ENCODE results near the gene GLUD1. TPM values are rescaled to one million over a fixed set of nuclear protein-coding genes. Genes with fewer than 3 reads are reported as not detected.
"Not testable (repeated sequence)": the region's sequence is repeated elsewhere in the genome, so short reads cannot be mapped to it uniquely, and the experiment has no call there.

Gene GLUD1
- polyA plus RNA-seq, 1 donor = 192 TPM

DNA sequence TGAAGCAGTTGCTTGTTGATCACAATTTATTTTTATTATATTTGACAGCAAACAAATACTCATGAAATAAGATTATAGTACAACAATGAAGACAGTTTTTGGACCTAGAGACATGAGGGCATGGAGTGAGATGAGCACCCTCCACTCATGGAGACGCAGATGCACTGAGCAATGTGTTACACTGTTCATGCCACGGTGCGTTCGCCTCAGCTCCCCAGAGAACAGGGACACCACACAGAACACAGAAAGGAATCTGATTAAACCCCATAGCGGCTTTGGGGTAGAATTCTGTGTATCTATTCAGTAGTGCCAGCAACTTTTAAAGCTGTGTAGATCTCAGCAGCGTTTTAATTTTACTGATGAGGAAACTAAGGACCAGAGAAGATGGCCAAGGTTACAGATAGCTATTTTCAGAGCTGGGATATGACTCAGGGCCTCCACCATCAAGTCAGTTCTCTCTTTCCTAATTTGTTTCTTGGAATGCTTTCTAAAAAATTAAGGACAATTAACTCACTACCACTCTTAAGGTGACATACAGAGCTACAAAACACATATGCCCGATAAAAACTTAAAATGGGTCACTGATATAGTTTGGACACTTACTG, 41.0 kb downstream of the GLUD1 start:
- DNase-seq = no peak

DNA sequence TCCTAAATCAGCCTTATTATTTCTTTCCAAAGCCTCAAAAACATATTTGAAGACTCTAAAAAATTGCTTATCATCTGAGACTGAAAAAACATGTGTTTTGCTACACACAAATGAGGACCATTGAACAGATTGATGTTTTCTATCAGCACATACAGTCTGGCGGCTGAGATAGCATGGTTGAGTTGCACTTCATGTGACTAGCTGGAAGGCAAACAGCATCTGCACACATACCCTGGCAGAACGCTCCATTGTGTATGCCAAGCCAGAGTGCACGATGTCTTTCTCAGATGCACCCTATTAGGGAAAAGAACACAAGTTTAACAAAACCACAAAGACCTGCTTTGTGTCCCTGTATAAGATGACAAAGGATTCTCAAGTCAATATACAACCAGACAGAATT, 41.5 kb downstream of the GLUD1 start:
- no peak for DNase-seq

DNA sequence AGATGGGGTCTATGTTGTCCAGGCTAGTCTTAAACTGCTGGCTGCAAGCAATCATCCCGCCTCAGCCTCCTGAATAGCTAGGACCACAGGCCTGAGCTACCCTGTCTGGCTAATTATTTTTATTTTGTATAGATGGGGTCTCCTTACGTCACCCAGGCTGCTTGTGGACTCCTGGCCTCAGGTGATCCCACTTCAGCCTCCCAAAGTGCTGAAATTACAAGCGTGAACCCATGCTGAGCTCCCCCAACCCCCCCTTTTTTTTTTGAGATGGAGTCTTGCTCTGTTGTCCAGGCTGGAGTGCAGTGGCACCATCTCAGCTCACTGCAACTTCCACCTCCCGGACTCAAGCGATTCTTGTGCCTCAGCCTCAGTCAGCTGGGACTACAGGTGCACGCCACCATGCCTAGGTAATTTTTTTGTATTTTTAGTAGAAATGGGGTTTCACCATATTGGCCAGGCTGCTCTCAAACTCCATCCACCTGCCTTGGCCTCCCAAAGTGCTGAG, 49.2 kb downstream of the GLUD1 start:
- DNase-seq = no peak

DNA sequence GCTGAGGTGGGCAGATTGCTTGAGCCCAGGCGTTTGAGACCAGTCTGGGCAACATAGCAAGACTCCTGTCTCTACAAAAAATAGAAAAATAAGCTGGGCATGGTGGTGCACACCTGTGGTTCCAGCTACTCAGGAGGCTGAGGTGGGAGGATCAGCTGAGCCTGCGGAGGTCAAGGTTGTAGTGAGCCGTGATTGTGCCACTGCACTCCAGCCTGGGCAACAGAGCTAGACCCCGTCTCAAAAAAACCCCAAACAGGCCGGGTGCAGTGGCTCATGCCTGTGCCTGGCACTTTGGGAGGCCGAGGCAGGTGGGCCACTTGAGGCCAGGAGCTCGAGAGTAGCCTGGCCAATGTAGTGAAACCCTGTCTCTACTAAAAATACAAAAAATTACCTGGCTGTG, 51.1 kb downstream of the GLUD1 start:
- DNase-seq = not testable (repeated sequence)

DNA sequence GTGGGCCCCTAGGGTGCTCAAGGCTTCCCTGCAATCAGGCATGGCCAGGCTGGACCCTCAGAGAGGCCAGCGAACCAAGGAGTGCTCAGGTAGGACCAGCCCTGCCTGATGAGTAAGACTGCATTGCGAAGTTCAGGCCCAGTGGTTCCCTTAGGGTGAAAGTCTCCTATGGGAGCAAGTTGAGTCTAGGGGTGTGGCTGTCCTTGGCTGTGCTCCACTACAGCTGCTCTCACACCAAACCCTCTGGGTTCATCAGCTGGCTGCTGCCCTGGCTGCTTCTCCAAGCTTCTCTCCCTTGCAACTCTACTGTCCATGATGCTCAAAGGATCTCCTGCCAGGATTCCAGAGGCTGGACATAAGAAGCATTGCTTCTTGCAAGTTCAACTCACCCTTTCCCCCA, 55.9 kb downstream of the GLUD1 start:
- DNase-seq = no peak

DNA sequence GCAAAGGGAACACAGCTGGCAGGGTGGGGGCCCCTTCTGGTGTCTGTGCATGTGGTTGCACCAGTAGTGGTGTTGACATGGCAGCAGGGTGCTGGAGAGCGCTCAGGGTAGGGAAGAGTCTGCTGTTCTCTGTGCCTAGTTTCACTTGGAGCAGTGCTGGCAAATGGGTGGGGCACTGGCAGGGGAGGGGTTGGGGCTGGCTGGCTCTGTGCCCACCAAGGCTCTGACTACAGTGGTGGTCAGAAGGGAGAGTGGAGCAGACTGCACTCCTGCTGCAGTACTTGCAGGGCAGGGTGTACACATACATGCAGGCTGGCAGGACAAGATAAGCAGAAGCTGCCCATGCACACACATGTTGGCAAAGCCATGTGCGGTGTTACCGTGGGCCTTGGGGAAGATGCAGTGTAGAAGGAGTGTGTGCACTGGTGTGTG, 56.3 kb downstream of the GLUD1 start:
- DNase-seq = no peak

DNA sequence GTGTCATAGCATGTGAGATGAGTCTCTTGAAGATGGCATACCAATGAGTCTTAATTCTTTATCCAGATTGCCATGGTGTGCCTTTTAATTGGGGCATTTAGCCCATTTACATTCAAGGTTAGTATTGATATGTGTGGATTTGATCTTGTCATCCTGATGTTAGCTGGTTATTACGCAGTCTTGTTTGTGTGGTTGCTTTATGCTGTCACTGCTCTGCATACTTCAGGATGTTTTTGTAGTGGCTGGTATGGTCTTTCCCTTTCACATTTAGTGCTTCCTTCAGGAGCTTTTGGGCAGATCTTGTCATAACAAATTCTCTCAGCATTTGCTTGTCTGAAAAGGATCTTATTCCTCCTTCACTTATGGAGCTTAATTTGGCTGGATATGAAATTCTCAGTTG, 58.0 kb downstream of the GLUD1 start:
- no peak for DNase-seq

DNA sequence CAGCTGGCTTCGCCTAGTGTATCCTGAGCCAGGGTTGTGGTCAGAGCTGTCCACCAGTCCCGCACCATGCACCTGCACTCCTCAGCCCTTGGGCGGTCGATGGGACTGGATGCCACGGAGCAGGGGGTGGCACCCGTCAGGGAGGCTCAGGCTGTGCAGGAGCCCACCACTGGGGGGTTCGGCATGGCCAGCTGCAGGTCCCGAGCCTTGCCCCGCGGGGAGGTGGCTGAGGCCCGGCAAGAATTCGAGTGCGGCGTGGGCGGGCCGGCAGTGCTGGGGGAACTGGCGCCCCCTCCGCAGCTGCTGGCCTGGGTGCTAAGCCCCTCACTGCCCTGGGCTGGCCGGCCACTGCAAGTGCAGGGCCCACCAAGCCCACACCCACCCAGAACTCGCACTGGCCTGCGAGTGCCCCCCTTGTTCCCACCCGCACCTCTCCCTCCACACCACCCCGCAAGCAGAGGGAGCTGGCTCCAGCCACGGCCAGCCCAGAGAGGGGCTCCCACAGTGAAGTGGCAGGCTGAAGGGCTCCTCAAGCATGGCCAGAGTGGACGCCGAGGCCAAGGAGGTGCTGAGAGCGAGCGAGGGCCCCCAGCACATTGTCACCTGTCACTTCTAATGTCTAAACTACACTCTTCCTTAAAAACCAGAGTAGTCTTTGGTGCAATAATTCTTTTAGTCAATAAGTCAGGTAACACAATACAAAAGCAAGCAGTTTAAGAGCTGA, 63.6 kb downstream of the GLUD1 start:
- no peak for DNase-seq

DNA sequence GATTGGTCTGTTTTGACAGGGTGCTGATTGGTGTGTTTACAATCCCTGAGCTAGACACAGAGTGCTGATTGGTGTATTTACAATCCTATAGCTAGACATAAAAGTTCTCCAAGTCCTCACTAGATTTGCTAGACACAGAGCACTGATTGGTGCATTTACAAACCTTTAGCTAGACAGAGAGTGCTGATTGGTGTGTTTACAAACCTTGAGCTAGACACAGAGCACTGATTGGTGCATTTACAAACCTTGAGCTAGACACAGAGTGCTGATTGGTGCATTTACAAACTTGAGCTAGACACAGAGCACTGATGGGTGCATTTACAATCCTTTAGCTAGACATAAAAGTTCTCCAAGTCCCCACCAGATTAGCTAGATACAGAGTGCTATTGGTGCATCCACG, 64.2 kb downstream of the GLUD1 start:
- not testable (repeated sequence) for DNase-seq

DNA sequence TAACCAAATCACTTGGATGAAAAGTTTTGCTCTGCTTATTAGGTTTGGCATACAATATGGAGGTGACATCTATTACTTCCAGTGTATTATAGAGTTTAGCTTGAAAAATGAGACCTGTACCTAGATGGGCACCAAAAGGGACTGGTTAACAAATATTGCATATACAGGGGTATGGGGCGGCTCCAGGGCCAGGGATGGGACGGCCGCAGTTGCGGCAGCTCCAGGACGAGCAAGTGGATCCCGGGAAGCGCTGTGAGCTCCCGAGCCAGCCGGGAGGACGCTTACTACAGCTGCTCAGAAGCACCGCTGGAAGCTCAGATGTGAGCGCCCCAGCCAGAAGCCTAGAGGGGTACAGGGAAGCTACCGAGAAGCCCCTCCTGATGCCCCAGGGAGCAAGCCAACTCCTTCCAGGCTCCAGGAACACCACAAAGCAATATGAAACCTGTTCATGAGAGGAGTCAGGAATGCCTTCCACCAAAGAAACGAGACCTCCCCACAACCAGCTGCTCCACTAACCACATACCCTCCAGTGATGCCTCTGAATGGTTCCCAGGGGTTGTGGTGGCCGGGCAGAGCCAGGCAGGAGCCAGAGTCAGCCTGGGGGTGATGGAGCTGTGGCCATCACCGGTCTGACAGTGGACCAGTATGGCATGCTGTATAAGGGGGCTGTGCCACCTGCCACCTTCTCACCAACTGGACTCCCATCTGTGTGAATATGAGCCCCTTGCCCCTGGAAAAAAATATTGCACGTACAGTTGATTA, 67.7 kb downstream of the GLUD1 start:
- not testable (repeated sequence) for DNase-seq

DNA sequence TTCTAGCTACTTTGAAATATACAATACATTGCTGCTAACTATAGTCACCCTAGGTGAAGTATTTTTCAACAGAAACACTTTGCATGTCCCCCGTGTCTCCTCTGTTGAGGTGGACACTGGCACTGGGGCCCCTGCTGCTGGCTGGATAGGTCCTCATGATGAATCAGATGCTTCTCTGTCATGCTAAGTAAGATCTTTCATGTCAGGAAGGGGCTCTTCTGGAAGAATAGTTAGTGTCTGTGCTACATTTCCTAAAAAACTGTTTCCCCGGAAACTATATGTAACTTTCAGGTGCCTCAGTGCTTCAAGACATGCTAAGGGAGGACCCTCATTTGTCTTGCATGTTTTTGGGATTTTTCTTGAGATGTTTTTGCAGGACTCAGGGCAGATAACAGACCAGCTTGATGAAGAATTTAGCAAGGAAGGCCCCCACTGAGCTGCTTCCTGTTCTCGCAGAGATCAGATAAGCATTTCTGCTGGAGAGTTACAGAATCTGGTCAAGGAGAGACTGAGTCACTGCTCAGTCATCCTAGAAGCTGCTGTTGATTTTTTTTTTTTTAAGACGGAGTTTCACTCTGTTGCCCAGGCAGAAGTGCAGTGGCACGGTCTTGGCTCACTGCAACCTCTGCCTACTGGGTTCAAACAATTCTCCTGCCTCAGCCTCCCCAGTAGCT, 69.2 kb downstream of the GLUD1 start:
- DNase-seq = not testable (repeated sequence)

DNA sequence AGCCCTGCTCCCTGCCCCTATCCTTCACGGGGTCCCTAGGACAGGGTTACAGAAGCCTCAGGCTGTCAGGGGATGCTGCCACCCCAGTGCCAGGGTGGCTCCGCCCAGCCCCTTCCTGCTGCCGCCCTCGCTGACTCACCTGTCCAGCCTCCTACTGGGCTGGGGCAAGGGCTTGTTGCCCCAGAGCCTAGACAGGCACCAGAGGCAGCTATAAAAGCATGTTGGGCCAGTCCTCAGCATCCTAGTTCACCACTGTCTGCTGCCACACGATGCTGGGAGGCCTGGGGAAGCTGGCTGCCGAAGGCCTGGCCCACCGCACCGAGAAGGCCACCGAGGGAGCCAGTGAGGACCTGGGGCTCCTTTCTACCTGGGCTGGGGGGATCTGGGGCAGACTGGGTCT, 74.6 kb downstream of the GLUD1 start, which contains the start of gene FAM25A:
Gene FAM25A (plus strand): TSS at position 239 of the 400 bp plus-strand sequence. CDS start 31 bp downstream, at position 270.
- DNase-seq = not testable (repeated sequence)

DNA sequence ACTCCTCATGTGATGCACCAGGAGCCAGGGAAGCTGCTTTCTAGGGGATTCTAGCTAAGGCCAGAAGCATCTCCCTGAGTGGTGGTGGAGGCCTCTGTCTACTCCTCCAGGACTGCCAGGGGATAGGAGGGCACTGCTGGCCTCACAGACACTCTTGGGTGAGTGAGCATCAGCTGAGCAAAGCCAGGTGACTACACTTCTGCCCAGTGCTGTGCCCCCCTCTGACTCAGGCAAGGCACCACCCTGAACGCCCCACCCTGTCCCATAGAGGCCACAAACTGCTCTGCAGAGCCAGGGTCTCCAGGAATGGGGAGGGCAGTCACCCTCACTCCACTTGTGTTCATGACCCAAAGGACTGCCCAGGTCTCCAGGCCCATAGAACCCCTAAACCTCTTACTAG, 75.1 kb downstream of the GLUD1 start:
- not testable (repeated sequence) for DNase-seq

DNA sequence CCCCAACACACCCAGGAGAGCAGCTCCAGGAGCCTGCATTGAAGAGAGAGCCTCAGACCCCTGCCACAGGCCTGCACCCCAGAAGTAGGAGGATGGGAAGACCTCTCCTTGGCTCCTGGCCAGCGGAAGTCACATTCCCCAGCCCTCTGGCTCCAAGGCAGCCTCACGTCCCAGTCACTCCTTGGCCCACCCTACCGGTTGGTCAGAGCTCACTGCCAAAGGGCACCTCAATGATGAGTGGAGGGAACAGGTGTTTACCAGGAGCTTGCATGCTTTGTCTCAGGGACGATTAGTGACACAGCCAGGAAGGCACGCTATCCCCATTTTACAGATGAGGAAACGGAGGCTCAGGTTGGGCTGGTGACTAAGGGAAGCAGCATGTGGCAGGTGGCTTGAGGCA, 75.6 kb downstream of the GLUD1 start:
- not testable (repeated sequence) for DNase-seq

DNA sequence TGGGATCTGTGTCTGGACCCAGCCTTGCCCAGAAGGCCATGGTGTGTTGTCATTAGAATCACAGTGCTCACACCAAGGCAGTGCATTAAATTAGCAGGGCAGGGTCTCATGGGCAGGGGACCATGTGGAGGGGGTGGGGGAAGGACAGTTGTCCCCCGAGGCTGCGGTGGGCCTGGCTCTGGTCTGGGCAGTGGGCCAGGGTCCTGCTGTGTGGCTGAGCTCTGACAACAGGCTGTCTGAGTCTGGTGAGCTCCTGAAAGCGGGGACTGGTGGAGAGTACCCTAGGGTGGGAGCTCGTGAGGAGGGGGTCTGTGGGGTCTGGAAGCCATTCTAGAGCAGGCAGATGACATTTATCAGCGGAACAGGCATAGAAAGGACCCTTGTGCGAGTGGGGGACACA, 76.5 kb downstream of the GLUD1 start:
- DNase-seq = not testable (repeated sequence)

DNA sequence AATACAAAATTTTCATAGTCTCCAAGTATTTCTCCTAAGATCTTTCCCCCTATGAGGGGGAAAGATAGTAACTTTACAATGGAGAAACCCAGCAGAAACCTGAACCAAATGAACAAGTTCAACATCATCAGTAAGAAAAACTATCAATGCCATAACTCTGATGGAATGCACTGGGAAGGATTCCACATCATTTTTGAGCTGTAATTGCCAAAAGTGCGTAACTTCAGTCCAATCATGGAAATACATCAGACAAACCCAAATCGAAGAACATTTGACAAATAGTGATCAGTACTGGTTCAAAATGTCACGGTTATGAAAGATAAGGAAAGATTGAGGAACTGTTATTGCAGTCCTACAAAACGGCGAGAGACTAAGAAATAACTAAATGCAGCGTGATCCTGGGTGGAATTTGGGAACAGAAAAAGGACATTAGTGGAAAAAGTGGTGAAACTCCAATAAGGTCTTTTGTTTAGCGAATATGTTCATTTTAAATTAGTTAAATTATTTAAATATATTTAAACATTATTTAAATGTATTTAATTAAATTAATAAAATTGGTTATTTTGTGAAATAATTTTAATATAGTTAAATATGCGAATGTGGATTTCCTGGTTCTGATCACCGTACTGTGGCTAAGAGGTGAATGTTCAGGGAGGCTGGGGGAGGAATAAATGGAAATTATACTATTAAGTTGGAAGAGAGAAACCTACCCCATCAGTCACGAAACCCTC, 79.5 kb downstream of the GLUD1 start:
- DNase-seq = not testable (repeated sequence)

DNA sequence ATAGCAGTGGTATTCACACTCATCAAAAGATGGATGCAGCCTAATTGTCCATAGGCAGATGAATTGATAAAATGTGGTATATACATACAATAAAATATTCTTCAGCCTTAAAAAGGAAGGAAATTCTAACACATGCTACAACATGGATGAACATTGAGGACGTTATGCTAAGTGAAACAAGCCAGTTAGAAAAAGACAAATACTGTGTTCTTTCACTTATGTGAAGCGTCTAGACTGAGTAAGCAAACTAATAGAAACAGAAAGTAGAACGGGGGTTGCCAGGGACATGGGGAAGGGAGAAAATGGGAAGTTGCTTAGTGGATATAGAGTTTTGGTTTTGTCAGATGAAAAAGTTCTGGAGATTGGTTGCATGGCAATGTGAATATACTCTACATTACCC, 81.1 kb downstream of the GLUD1 start:
- not testable (repeated sequence) for DNase-seq

DNA sequence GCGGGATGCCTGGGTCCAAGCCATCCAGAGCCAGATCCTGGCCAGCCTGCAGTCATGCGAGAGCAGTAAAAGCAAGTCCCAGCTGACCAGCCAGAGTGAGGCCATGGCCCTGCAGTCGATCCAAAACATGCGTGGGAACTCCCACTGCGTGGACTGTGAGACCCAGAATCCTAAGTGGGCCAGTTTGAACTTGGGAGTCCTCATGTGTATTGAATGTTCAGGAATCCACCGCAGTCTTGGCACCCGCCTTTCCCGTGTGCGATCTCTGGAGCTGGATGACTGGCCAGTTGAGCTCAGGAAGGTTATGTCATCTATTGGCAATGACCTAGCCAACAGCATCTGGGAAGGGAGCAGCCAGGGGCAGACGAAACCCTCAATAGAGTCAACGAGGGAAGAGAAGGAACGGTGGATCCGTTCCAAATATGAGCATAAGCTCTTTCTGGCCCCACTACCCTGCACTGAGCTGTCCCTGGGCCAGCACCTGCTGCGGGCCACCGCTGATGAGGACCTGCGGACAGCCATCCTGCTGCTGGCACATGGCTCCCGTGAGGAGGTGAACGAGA, 85.4 kb downstream of the GLUD1 start:
- DNase-seq = not testable (repeated sequence)

DNA sequence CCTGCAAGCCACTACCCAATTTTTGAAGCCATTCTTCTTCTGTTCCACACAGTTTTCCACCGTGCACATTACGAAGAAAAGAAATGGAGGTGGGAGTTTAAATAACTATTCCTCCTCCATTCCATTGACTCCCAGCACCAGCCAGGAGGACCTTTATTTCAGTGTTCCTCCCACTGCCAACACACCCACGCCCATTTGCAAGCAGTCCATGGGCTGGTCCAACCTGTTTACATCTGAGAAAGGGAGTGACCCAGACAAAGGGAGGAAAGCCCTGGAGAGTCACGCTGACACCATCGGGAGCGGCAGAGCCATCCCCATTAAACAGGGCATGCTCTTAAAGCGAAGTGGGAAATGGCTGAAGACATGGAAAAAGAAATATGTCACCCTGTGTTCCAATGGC, 86.3 kb downstream of the GLUD1 start:
- DNase-seq = not testable (repeated sequence)

DNA sequence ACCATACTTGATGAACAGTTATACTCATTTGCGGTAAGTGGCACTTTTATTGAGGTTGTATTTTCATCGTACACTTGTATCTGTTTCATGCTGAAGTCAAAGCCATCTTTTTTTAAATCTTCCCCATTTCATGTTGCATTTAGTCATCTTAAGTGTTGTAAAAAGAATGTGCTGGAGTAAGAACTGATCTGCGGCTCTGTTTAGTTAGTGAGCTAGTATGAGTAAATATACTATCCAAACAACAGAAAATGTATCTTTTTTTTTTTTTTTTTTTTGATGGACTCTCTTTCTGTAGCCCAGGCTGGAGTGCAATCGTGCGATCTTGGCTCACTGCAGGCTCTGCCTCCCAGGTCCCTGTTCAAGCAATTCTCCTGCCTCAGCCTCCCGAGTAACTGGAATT, 87.0 kb downstream of the GLUD1 start:
- not testable (repeated sequence) for DNase-seq

DNA sequence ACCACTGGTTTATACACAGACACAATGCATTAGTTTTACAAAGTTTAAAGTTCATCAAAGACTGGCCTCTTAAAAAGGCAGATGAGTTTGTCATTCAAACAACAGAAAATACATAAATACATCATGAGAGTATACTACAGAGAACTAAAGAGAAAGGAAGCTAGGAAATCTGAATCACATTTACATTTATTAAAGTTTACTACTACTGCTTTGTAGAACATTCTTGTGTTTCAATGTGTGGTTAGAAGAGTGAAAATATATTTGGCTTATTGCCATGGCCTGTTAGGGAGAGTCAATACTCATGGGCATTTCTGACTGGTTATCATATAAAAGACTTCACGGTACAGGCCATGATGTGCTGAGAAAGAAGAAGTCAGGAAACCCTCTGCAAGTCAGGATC, 87.5 kb downstream of the GLUD1 start:
- not testable (repeated sequence) for DNase-seq
